ENCODE data around the gene TOMM6. TPM values are rescaled to one million over a fixed set of nuclear protein-coding genes. Genes with fewer than 3 reads are reported as not detected.
"Not testable (repeated sequence)": the region's sequence is repeated elsewhere in the genome, so short reads cannot be mapped to it uniquely, and the experiment has no call there.

TOMM6 gene
- total RNA-seq, 1 donor from 2014 or later, result 203 TPM

GRCh38 chr6:41801380-41801779 is 13.9 kb downstream of the TOMM6 start:
- peak; percentile 63 for TF ChIP-seq CTCF (conservative IDR thresholded peaks at IDR 0.05)
- no peaks in the 10 kb centered on the region for H3K9me3 Mint-ChIP-seq
- no peak for DNase-seq (ENCODE audit: extremely low spot score, unreplicated experiment)
- no peaks in the 10 kb centered on the region for H3K27me3 Mint-ChIP-seq
- no peak overlapping the region for H3K27ac Mint-ChIP-seq
- H3K4me3 Mint-ChIP-seq, result no peak overlapping the region
- peaks cover 6% of the 10 kb centered on the region for H3K36me3 Mint-ChIP-seq
- H3K4me1 Mint-ChIP-seq (ENCODE audit: unreplicated experiment), result no peaks in the 10 kb centered on the region

DNA sequence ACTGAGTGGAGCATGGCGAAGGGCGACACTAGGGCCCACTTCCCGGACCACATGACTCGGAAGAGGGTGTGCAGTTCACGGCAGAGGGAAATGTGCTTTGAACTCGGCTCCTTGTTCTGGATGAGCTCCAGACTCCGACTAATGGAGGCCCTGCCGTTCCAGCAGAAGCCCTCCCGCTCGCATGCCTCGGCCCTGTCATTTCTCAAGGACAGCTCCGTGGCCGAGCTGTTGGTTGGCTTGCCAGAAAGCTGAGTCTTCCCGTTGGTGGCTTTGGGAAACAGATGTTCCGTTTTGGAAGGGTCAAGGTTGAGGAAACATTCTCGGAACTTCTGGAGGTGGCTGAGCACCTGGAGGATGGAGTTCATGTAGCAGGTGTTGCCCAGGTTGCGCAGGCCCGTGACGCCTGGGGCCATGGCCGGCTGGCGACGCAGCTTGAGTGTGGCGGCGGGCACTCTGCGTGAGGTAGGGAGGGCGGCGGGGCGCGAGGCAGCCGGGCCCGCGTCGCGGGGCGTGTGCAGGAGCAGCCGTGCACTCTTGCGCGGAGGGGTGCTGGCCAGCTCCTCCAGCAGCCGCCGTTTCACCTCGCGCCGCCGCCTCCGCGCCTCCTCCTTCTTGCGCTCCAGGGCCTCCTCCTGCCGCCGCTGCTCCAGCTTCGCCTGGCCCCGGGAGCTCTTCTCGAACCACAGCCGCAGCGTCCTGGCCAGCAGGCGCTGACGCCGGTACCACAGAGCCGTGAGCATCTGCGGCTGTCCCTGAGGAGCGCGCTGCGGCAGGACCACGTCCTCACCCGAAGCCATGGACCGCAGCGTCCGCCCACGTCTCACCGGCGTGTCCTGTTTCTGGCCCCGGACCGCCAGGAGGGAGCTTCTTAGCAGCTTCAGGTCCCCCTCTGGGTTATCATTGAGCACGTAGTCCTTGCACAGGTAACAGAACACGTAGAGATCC is 18.6 kb downstream of the TOMM6 start:
- Mint-ChIP-seq H3K4me1 (ENCODE audit: unreplicated experiment) (no peaks in the 10 kb centered on the region), H3K9me3 (no peaks in the 10 kb centered on the region), H3K27ac (no peak overlapping the region), H3K27me3 (no peaks in the 10 kb centered on the region), H3K4me3 (no peak overlapping the region), H3K36me3 (no peaks in the 10 kb centered on the region)
- no peak for DNase-seq (ENCODE audit: extremely low spot score, unreplicated experiment)
- TF ChIP-seq CTCF (conservative IDR thresholded peaks at IDR 0.05), result no peak

- Mint-ChIP-seq H3K4me1 (ENCODE audit: unreplicated experiment) (no peaks in the 10 kb centered on the region), H3K27me3 (no peaks in the 10 kb centered on the region), H3K9me3 (no peaks in the 10 kb centered on the region), H3K4me3 (no peak overlapping the region), H3K36me3 (no peaks in the 10 kb centered on the region), H3K27ac (no peak overlapping the region)
- no peak for DNase-seq (ENCODE audit: extremely low spot score, unreplicated experiment)
- no peak for TF ChIP-seq CTCF (conservative IDR thresholded peaks at IDR 0.05)
These were observed 23.6 kb downstream of the TOMM6 start for GRCh38 chr6:41811095-41811494.

DNA sequence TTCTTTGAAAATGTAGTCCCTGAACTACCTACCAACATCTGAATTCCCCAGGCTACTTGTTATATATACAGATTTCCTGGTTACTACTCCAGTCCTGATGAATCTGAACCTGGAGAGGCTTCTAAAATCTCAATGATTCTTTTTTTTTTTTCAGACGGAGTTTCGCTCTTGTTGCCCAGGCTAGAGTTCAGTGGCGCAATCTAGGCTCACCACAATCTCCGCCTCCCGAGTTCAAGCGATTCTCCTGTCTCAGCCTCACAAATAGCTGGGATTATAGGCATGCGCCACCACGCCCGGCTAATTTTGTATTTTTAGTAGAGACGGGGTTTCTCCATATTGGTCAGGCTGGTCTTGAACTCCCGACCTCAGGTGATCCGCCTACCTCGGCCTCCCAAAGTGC is 24.5 kb downstream of the TOMM6 start:
- not testable (repeated sequence) for H3K27me3 Mint-ChIP-seq; H3K9me3 Mint-ChIP-seq; H3K4me1 Mint-ChIP-seq (ENCODE audit: unreplicated experiment); H3K4me3 Mint-ChIP-seq; DNase-seq (ENCODE audit: extremely low spot score, unreplicated experiment); H3K27ac Mint-ChIP-seq; H3K36me3 Mint-ChIP-seq

DNA sequence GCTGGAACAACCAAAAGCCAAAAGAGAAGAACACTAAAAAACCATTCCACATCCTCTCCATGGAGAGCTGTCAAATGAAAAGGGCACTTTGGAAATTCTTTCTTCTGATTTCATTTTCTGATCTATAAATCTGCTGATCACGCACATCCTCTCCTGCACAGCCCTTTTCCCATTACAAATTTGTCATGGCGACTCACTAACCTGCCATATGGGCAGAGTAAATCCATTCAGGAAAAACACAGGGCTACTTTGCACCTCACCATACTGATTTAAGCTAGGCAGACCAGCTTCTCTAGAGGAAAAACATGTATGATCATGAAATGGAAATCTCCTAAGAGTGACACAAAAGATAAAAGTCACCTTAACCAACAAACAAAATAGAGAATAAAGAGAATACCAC is 26.0 kb downstream of the TOMM6 start:
- Mint-ChIP-seq H3K27ac (no peak overlapping the region), H3K4me3 (no peak overlapping the region), H3K4me1 (ENCODE audit: unreplicated experiment) (no peaks in the 10 kb centered on the region), H3K27me3 (no peaks in the 10 kb centered on the region), H3K9me3 (no peaks in the 10 kb centered on the region), H3K36me3 (no peaks in the 10 kb centered on the region)
- no peak for TF ChIP-seq CTCF (conservative IDR thresholded peaks at IDR 0.05)
- no peak for DNase-seq (ENCODE audit: extremely low spot score, unreplicated experiment)

- Mint-ChIP-seq H3K4me3 (no peak overlapping the region), H3K9me3 (no peaks in the 10 kb centered on the region), H3K4me1 (ENCODE audit: unreplicated experiment) (no peaks in the 10 kb centered on the region), H3K27me3 (no peaks in the 10 kb centered on the region), H3K36me3 (no peaks in the 10 kb centered on the region), H3K27ac (no peak overlapping the region)
- no peak for DNase-seq (ENCODE audit: extremely low spot score, unreplicated experiment)
- TF ChIP-seq CTCF (conservative IDR thresholded peaks at IDR 0.05), result no peak
These were observed 26.5 kb downstream of the TOMM6 start for GRCh38 chr6:41813956-41814355.
